GM12878 (cell line): ENCODE measurements around the gene RNF166. TPM values are rescaled to one million over a fixed set of nuclear protein-coding genes. Genes with fewer than 3 reads are reported as not detected.

Experiments
- ATAC-seq: fragments of 200-7000 bp; cut with Tn5 transposase; 3 replicates; pipeline ENCODE4 v1.9.1; 2020; ENCODE audit warnings: mild to moderate bottlenecking, moderate library complexity
- BruUV-seq: library from RNA; stranded (reverse); fragments of 400-500 nt; replicated peaks from 2 replicates; lab custom pipeline; 2021; lab: Mats Ljungman, UMichigan
- CTCF ChIA-PET: fragments of 300-600 bp; sonication (Branson Sonifier 250); formaldehyde crosslinking; extraction: SDS; loops from one replicate; lab custom pipeline; 2021; ENCODE audit warnings: inconsistent platforms; lab: Yijun Ruan, JAX
- POLR2A ChIA-PET: fragments of 350-600 bp; formaldehyde crosslinking; extraction: SDS; loops from one replicate; lab custom pipeline; 2021; ENCODE audit warnings: inconsistent platforms; lab: Charles Lee
- RAD21 ChIA-PET: fragments of 300-600 bp; sonication (Branson Sonifier 250); formaldehyde crosslinking; loops from one replicate; lab custom pipeline; 2023; ENCODE audit warnings: antibody characterized with exemption; ENCODE audit not compliant: unreplicated experiment; lab: Charles Lee
- SMC1A ChIA-PET: fragments of 300-600 bp; sonication (Branson Sonifier 250); formaldehyde crosslinking; loops from one replicate; lab custom pipeline; 2023; ENCODE audit not compliant: unreplicated experiment, uncharacterized antibody; lab: Charles Lee
- DNase-seq: peaks from one replicate; pipeline ENCODE4 v3.0.0-alpha.2; 2011; ENCODE audit warnings: low read depth, low spot score
- FAIRE-seq: peaks from 3 replicates; lab custom pipeline; 2011; peaks lifted over from hg19 to GRCh38; lab: Jason Lieb, UNC
- H2AFZ ChIP-seq: 2 replicates; pipeline ENCODE4 v1.6.0; 2011; ENCODE audit warnings: low read depth, low read length, control low read depth; ENCODE audit not compliant: control insufficient read depth
- H3K27ac ChIP-seq: 2 replicates; pipeline ENCODE4 v1.5.1; 2011; ENCODE audit warnings: control low read depth; ENCODE audit not compliant: control insufficient read depth, insufficient read depth
- H3K27me3 ChIP-seq, 2 experiments: replicated peaks in 1 of 2; 2 replicates each; pipeline versions ENCODE4 v1.6.0 to v1.6.1; 2011; ENCODE audit warnings: low read length in 1 of 2; ENCODE audit not compliant: control insufficient read depth in 2 of 2, insufficient read depth in 2 of 2
- H3K36me3 ChIP-seq, 2 experiments: 2 replicates each; pipeline ENCODE4 v1.5.1; 2011; ENCODE audit warnings: low read length in 1 of 2; ENCODE audit not compliant: control insufficient read depth in 2 of 2, insufficient read depth in 2 of 2
- H3K4me1 ChIP-seq: 2 replicates; pipeline ENCODE4 v1.6.1; 2011; ENCODE audit warnings: mild to moderate bottlenecking, low read length, moderate library complexity, mixed read lengths; ENCODE audit not compliant: control insufficient read depth, insufficient read depth
- H3K4me2 ChIP-seq: 2 replicates; pipeline ENCODE4 v1.6.0; 2011; ENCODE audit warnings: control low read depth; ENCODE audit not compliant: control insufficient read depth, insufficient read depth
- H3K4me3 ChIP-seq: fragments of 200-600 bp; sonication (generic); 2 replicates; pipeline ENCODE4 v1.5.1; 2016
- H3K79me2 ChIP-seq: 2 replicates; pipeline ENCODE4 v1.6.0; 2011; ENCODE audit warnings: low read length; ENCODE audit not compliant: control insufficient read depth, insufficient read depth
- H3K9ac ChIP-seq: 2 replicates; pipeline ENCODE4 v1.8.0; 2011; ENCODE audit warnings: low read length, control low read depth, mixed read lengths; ENCODE audit not compliant: control insufficient read depth, insufficient read depth
- H3K9me3 ChIP-seq: replicated peaks from 3 replicates; pipeline ENCODE4 v1.5.1; 2011; ENCODE audit warnings: mild to moderate bottlenecking, low read length; ENCODE audit not compliant: control insufficient read depth, insufficient read depth
- H4K20me1 ChIP-seq: 2 replicates; pipeline ENCODE4 v1.6.0; 2011; ENCODE audit not compliant: control insufficient read depth, insufficient read depth
- BRCA1 ChIP-seq: IDR thresholded peaks from 2 replicates; pipeline ENCODE4 v1.6.1; 2011; ENCODE audit warnings: low read depth, low read length, improper control_type of control experiment
- DPF2 ChIP-seq: fragments of 450-650 bp; IDR thresholded peaks from 2 replicates; pipeline ENCODE4 v1.6.1; 2017; ENCODE audit warnings: mild to moderate bottlenecking
- EGR1 ChIP-seq, 2 experiments: IDR thresholded peaks; 1 replicate in 1 of 2; 2 replicates in 1 of 2; pipeline ENCODE4 v1.6.1; 2011 to 2012; ENCODE audit warnings: low read depth in 2 of 2, low read length in 2 of 2, borderline replicate concordance in 1 of 2, mild to moderate bottlenecking in 1 of 2, moderate library complexity in 1 of 2
- FOXM1 ChIP-seq: IDR thresholded peaks from 2 replicates; pipeline ENCODE4 v1.6.1; 2012; ENCODE audit warnings: low read depth, mild to moderate bottlenecking, inconsistent platforms, low read length, moderate library complexity
- HSF1 ChIP-seq: fragments of 150-350 bp; IDR thresholded peaks from 2 replicates; pipeline ENCODE4 v1.6.1; 2014; ENCODE audit warnings: mild to moderate bottlenecking, low read depth, low read length
- MLLT1 ChIP-seq: fragments of 450-650 bp; IDR thresholded peaks from 2 replicates; pipeline ENCODE4 v1.6.1; 2016; ENCODE audit warnings: mild to moderate bottlenecking
- NFXL1 ChIP-seq: fragments of 450-650 bp; IDR thresholded peaks from 2 replicates; pipeline ENCODE4 v1.6.1; 2017; ENCODE audit warnings: antibody characterized with exemption, mild to moderate bottlenecking, borderline replicate concordance
- TCF7 ChIP-seq: IDR thresholded peaks from 2 replicates; pipeline ENCODE4 v1.6.1; 2014; ENCODE audit warnings: antibody characterized with exemption, borderline replicate concordance
- USF2 ChIP-seq: IDR thresholded peaks from 2 replicates; pipeline ENCODE4 v1.6.1; 2011; ENCODE audit warnings: low read depth, low read length, improper control_type of control experiment, borderline replicate concordance
- WGBS: methylation state at CpG from one replicate; pipeline ENCODE4 v1.1.6; 2016; ENCODE audit warnings: low lambda C conversion rate; ENCODE audit not compliant: insufficient replicate concordance, insufficient coverage; ENCODE audit errors: missing lambda C conversion rate; 5-methylcytosine and 5-hydroxymethylcytosine counted together
- in situ Hi-C: fragments of 300-500 bp; cut with MboI; formaldehyde crosslinking; loops from 9 replicates; pipeline ENCODE4 v1.14.3; 2018; ENCODE audit warnings: mixed read lengths
- intact Hi-C: fragments of 100-400 bp; cut with micrococcal nuclease; formaldehyde crosslinking; loops from one replicate; pipeline ENCODE4 v1.14.2; 2022; ENCODE audit not compliant: unreplicated experiment
- polyA plus RNA-seq, 11 experiments: library from polyadenylated mRNA; depleted of rRNA in 4 of 11; unstranded in 6 of 11; stranded (reverse) in 5 of 11; fragments of >200 nt; fragmentation: Nextera tagmentation in 4 of 11; fragmentation: Illumina TruSeq in 1 of 11; extraction: Ambion mirVana in 4 of 11; extraction: Trizol in 1 of 11; gene quantifications; 1 replicate in 1 of 11; 2 replicates in 10 of 11; pipeline versions ENCODE4 v1.2.1 to v1.2.3, GENCODE V29; 2011 to 2016; ENCODE audit warnings: inconsistent platforms in 2 of 11, missing spikeins in 2 of 11, low read depth in 1 of 11
- total RNA-seq, 4 experiments: library from RNA; depleted of rRNA in 3 of 4; stranded (reverse); fragments of >200 nt in 3 of 4; fragmentation: Illumina TruSeq in 1 of 4; extraction: Trizol in 1 of 4; gene quantifications; 2 replicates each; pipeline versions ENCODE4 v1.2.1 to v1.2.3, GENCODE V29; 2013 to 2021
- TF ChIP-seq, protein P1 (sequence below): fragments of 450-650 bp; IDR thresholded peaks from 2 replicates; pipeline ENCODE4 v1.6.1; 2017; ENCODE audit warnings: low read depth, mild to moderate bottlenecking, moderate library complexity

The RNF166 gene
- total and polyA plus RNA-seq, 10 of the 15 experiments (the other 5 are each of a cell fraction or from before 2014, with no cell fraction given), result 0.48 to 32.8 (median 12.1) TPM

GRCh38 chr16:88662222-88662842, 43.9 kb downstream of the RNF166 start (continued):
- TF ChIP-seq EGR1 (IDR thresholded peaks at IDR 0.05; ENCODE audit: borderline replicate concordance in 1 of 2, low read depth in 2 of 2, low read length in 2 of 2) (peak in 1 of 2 experiments; percentile 40; a peak in 1 of 3 replicates), DPF2 (peak; percentile 66; the same call in 1 of the 2 replicates), TCF7 (no peak)

- ChIA-PET CTCF (interaction anchor here (0.7 to 1.2 kb wide), 3 partner anchors 9 to 145 kb away, joined by 3 read pairs; no protein-coding TSS in a partner anchor), SMC1A (interaction anchor here (0.9 kb wide), 1 partner anchor 25 kb away, joined by 4 read pairs; no protein-coding TSS in a partner anchor), POLR2A (interaction anchor here (0.6 to 2.4 kb wide), 2 partner anchors 30 to 40 kb away, joined by 3 to 6 read pairs; no protein-coding TSS in a partner anchor), RAD21 (no interaction called here)
- intact Hi-C loops (no loop called here), in situ Hi-C loops (no loop called here)
- H3K9ac ChIP-seq, result peak overlapping the region; percentile 2; the same call in 1 of the 2 replicates
- DNase-seq, result no peak
- no peaks in the 10 kb centered on the region for H4K20me1 ChIP-seq
- H2AFZ ChIP-seq, result no peak overlapping the region
- TF ChIP-seq FOXM1, result no peak
- TF ChIP-seq USF2, result no peak
- peak; percentile 48; the same call in 1 of the 2 replicates for TF ChIP-seq MLLT1
- TF ChIP-seq BRCA1, result no peak
- TF ChIP-seq NFXL1, result no peak
- TF ChIP-seq, protein P1, sequence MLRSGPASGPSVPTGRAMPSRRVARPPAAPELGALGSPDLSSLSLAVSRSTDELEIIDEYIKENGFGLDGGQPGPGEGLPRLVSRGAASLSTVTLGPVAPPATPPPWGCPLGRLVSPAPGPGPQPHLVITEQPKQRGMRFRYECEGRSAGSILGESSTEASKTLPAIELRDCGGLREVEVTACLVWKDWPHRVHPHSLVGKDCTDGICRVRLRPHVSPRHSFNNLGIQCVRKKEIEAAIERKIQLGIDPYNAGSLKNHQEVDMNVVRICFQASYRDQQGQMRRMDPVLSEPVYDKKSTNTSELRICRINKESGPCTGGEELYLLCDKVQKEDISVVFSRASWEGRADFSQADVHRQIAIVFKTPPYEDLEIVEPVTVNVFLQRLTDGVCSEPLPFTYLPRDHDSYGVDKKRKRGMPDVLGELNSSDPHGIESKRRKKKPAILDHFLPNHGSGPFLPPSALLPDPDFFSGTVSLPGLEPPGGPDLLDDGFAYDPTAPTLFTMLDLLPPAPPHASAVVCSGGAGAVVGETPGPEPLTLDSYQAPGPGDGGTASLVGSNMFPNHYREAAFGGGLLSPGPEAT, result no peak
- TF ChIP-seq HSF1, result no peak
- peak overlapping the region; percentile 55; the same call in 1 of the 2 replicates for H3K4me3 ChIP-seq
- no peaks in the 10 kb centered on the region for H3K9me3 ChIP-seq
- no peaks in the 10 kb centered on the region for H3K27me3 ChIP-seq
- peaks cover 6% of the 10 kb centered on the region; the same call in 1 of the 2 replicates for H3K4me1 ChIP-seq
- FAIRE-seq, result no peak
- no peak for ATAC-seq
- WGBS, result 78% methylated on average over 10 of the region's 10 CpGs
- H3K79me2 ChIP-seq, result peaks cover 47% of the 10 kb centered on the region
- BruUV-seq, result no TSS peak
- peak overlapping the region; percentile 71 for H3K4me2 ChIP-seq
- H3K27ac ChIP-seq, result peak overlapping the region; percentile 28; the same call in 1 of the 2 replicates
- H3K36me3 ChIP-seq, result peaks cover 6 to 10% of the 10 kb centered on the region in 2 experiments; a peak in 3 of 4 replicates
These were observed 44.7 kb downstream of the RNF166 start for GRCh38 chr16:88661468-88661867.
